NCI-H2227 (cell line): ENCODE results near the gene ARHGEF4.

Experiments
- DNase-seq: peaks from one replicate; lab custom pipeline; 2025; ENCODE audit not compliant: unreplicated experiment; lab: John Stamatoyannopoulos, UW

Gene ARHGEF4

GRCh38 chr2:131006561-131006960 lies 169.8 kb downstream of the ARHGEF4 start:
- no peak for DNase-seq

- no peak for DNase-seq
Observed at GRCh38 chr2:131008967-131009366, 172.3 kb downstream of the ARHGEF4 start.

- no peak for DNase-seq
Observed at GRCh38 chr2:131009713-131010475, 173.2 kb downstream of the ARHGEF4 start.

GRCh38 chr2:131010566-131010965 lies 173.9 kb downstream of the ARHGEF4 start:
- DNase-seq = no peak

- no peak for DNase-seq
Observed at GRCh38 chr2:131011486-131011885, 174.8 kb downstream of the ARHGEF4 start.

- DNase-seq = no peak
Observed at GRCh38 chr2:131014141-131014540, 177.4 kb downstream of the ARHGEF4 start.

GRCh38 chr2:131015764-131016163 lies 179.1 kb downstream of the ARHGEF4 start:
- no peak for DNase-seq

GRCh38 chr2:131016826-131017741 lies 180.4 kb downstream of the ARHGEF4 start:
- DNase-seq = no peak

GRCh38 chr2:131022731-131023130 lies 186.0 kb downstream of the ARHGEF4 start:
- no peak for DNase-seq

GRCh38 chr2:131023758-131024157 lies 187.0 kb downstream of the ARHGEF4 start:
- DNase-seq = no peak

- no peak for DNase-seq
Observed at GRCh38 chr2:131026919-131027318, 190.2 kb downstream of the ARHGEF4 start.

- no peak for DNase-seq
Observed at GRCh38 chr2:131027566-131028528, 191.1 kb downstream of the ARHGEF4 start.

- DNase-seq = no peak
Observed at GRCh38 chr2:131029812-131030211, 193.1 kb downstream of the ARHGEF4 start.

GRCh38 chr2:131030478-131030971 lies 193.8 kb downstream of the ARHGEF4 start:
- DNase-seq = no peak

GRCh38 chr2:131031431-131031841 lies 194.7 kb downstream of the ARHGEF4 start:
- no peak for DNase-seq

GRCh38 chr2:131031875-131032274 lies 195.2 kb downstream of the ARHGEF4 start:
- DNase-seq = no peak

GRCh38 chr2:131032393-131032836 lies 195.7 kb downstream of the ARHGEF4 start:
- DNase-seq = no peak

- no peak for DNase-seq
Observed at GRCh38 chr2:131033786-131034121, 197.0 kb downstream of the ARHGEF4 start.

- DNase-seq = peak; percentile 86
Observed at GRCh38 chr2:131034122-131035051, 197.7 kb downstream of the ARHGEF4 start.
